ENCODE results near the gene ADGRG3.

GRCh38 chr16:57696240-57696639, 28.1 kb downstream of the ADGRG3 start:
- TF ChIP-seq CREB5 (CRISPR knock-in tag; IDR thresholded peaks at IDR 0.05; ENCODE audit: low read depth) (no peak), ZNF70 (CRISPR knock-in tag; IDR thresholded peaks at IDR 0.05) (no peak), TOX (CRISPR knock-in tag; IDR thresholded peaks at IDR 0.05; ENCODE audit: borderline replicate concordance) (no peak), ZC3H10 (CRISPR knock-in tag; IDR thresholded peaks at IDR 0.05) (no peak), POU6F1 (CRISPR knock-in tag; IDR thresholded peaks at IDR 0.05; ENCODE audit: borderline replicate concordance, low read depth) (no peak), OSR1 (CRISPR knock-in tag; IDR thresholded peaks at IDR 0.05) (no peak), ESRRG (CRISPR knock-in tag; IDR thresholded peaks at IDR 0.05) (no peak), CSDC2 (CRISPR knock-in tag; IDR thresholded peaks at IDR 0.05) (no peak), PATZ1 (CRISPR knock-in tag; IDR thresholded peaks at IDR 0.05; ENCODE audit: borderline replicate concordance) (no peak), PPARA (CRISPR knock-in tag; IDR thresholded peaks at IDR 0.05; ENCODE audit: borderline replicate concordance) (no peak), ARNTL (CRISPR knock-in tag; IDR thresholded peaks at IDR 0.05; ENCODE audit: borderline replicate concordance, low read depth) (no peak)
- TF ChIP-seq, protein P1, sequence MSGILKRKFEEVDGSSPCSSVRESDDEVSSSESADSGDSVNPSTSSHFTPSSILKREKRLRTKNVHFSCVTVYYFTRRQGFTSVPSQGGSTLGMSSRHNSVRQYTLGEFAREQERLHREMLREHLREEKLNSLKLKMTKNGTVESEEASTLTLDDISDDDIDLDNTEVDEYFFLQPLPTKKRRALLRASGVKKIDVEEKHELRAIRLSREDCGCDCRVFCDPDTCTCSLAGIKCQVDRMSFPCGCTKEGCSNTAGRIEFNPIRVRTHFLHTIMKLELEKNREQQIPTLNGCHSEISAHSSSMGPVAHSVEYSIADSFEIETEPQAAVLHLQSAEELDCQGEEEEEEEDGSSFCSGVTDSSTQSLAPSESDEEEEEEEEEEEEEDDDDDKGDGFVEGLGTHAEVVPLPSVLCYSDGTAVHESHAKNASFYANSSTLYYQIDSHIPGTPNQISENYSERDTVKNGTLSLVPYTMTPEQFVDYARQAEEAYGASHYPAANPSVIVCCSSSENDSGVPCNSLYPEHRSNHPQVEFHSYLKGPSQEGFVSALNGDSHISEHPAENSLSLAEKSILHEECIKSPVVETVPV (CRISPR knock-in tag; IDR thresholded peaks at IDR 0.05), result no peak
